Nephron (organoid): ENCODE data around the gene CASK.

Source experiments
- H3K27ac Mint-ChIP-seq, 3 experiments: 2 replicates each; pipeline ENCODE4 v1.8.0; 2020; ENCODE audit warnings: mixed read lengths in 3 of 3, mild to moderate bottlenecking in 2 of 3, moderate library complexity in 1 of 3
- H3K27me3 Mint-ChIP-seq: 2 replicates; pipeline ENCODE4 v1.8.0; 2021; ENCODE audit warnings: low read depth, mild to moderate bottlenecking, moderate library complexity, mixed read lengths
- H3K36me3 Mint-ChIP-seq: 2 replicates; pipeline ENCODE4 v1.8.0; 2020; ENCODE audit warnings: low read depth, mixed read lengths
- H3K4me1 Mint-ChIP-seq: 2 replicates; pipeline ENCODE4 v1.8.0; 2020; ENCODE audit warnings: mixed read lengths
- H3K4me3 Mint-ChIP-seq, 3 experiments: 2 replicates each; pipeline ENCODE4 v1.8.0; 2020; ENCODE audit warnings: mild to moderate bottlenecking in 3 of 3, mixed read lengths in 3 of 3, moderate library complexity in 2 of 3
- H3K9me3 Mint-ChIP-seq: 2 replicates; pipeline ENCODE4 v1.8.0; 2020; ENCODE audit warnings: mixed read lengths
- TF ChIP-seq, protein P1 (sequence below), 3 experiments: fragments of 200-600 bp; sonication (generic); IDR thresholded peaks; one replicate each; pipeline ENCODE4 v1.5.0; 2021; ENCODE audit warnings: antibody characterized with exemption in 3 of 3; ENCODE audit not compliant: unreplicated experiment in 3 of 3

The CASK gene

DNA sequence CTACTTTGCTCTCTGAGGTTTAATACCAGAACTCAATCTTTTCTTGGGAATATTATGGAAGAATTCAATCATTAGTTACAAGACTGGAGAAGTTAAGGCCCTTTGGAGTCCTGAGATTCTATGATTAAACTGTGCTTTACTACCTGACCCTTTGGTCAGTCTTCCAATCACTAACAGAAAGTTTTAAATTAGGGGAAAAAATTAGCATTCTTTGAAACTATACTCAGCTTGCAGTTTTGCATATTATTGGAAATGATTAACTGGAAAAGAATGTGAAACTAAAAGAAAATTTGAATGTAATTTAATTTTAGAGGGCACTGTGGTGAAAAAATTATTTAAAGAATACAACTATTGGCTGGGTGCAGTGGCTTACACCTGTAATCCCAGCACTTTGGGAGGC is 253.2 kb downstream of the CASK start:
- no peaks in the 10 kb centered on the region for H3K9me3 Mint-ChIP-seq
- TF ChIP-seq, protein P1, sequence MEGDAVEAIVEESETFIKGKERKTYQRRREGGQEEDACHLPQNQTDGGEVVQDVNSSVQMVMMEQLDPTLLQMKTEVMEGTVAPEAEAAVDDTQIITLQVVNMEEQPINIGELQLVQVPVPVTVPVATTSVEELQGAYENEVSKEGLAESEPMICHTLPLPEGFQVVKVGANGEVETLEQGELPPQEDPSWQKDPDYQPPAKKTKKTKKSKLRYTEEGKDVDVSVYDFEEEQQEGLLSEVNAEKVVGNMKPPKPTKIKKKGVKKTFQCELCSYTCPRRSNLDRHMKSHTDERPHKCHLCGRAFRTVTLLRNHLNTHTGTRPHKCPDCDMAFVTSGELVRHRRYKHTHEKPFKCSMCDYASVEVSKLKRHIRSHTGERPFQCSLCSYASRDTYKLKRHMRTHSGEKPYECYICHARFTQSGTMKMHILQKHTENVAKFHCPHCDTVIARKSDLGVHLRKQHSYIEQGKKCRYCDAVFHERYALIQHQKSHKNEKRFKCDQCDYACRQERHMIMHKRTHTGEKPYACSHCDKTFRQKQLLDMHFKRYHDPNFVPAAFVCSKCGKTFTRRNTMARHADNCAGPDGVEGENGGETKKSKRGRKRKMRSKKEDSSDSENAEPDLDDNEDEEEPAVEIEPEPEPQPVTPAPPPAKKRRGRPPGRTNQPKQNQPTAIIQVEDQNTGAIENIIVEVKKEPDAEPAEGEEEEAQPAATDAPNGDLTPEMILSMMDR (IDR thresholded peaks at IDR 0.05; ENCODE audit: unreplicated experiment in 3 of 3), result no peak
- no peak overlapping the region for H3K27ac Mint-ChIP-seq
- H3K27me3 Mint-ChIP-seq, result no peaks in the 10 kb centered on the region
- H3K36me3 Mint-ChIP-seq, result peaks cover 15% of the 10 kb centered on the region
- H3K4me1 Mint-ChIP-seq, result peaks cover 8% of the 10 kb centered on the region
- H3K4me3 Mint-ChIP-seq, result no peak overlapping the region

- TF ChIP-seq, protein P1 (IDR thresholded peaks at IDR 0.05; ENCODE audit: unreplicated experiment in 3 of 3), result no peak
- H3K4me3 Mint-ChIP-seq, result no peak overlapping the region
- H3K27me3 Mint-ChIP-seq, result no peaks in the 10 kb centered on the region
- H3K9me3 Mint-ChIP-seq, result no peaks in the 10 kb centered on the region
- H3K36me3 Mint-ChIP-seq, result peaks cover 18% of the 10 kb centered on the region
- no peak overlapping the region for H3K27ac Mint-ChIP-seq
- H3K4me1 Mint-ChIP-seq, result peaks cover 18% of the 10 kb centered on the region
Observed at GRCh38 chrX:41667631-41668030, 255.7 kb downstream of the CASK start.

DNA sequence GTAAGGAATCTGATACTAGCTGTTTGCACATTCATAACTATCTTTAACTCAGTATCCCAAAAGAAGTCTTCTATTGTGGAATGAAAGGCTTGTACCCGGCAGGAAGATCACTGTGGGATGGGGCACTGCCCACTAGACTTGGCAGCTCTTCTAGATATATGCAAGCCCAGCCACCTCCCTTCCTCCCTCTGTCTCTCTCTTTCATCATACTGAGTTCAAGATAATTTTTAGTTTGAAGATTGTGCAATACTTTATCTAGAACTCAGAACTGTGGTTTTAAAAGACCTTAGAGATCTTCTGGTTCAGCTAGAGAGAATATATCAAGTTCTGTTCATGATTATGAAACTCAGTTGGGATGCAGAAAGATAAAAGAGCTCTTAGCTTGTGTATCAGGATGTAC is 257.1 kb downstream of the CASK start:
- H3K4me1 Mint-ChIP-seq, result peaks cover 18% of the 10 kb centered on the region

DNA sequence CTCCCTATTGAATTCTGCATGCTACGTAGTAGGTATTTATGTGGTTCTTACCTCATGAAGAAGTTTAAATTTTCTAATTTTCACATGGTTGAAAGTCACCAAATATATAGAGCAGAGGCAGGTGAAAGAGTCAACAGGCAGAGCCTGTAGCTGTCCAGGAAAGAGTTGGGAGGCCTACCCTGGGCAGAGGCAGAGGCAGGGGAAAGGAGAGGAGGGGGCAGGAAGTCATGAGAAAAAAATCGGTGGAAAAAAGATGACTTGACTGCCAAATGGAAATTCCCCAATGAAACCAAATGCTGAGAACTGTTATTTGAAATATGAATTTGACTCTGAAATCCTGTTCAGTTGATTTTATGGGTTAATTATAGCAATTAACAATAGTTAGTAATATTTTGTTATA is 257.7 kb downstream of the CASK start:
- Mint-ChIP-seq H3K27me3 (no peaks in the 10 kb centered on the region), H3K4me3 (peak overlapping the region in 1 of 3 experiments; percentile 2), H3K36me3 (peaks cover 21% of the 10 kb centered on the region), H3K9me3 (no peaks in the 10 kb centered on the region), H3K4me1 (peaks cover 18% of the 10 kb centered on the region), H3K27ac (peak overlapping the region in 2 of 3 experiments; percentile 53 to 66)
- TF ChIP-seq, protein P1 (IDR thresholded peaks at IDR 0.05; ENCODE audit: unreplicated experiment in 3 of 3), result no peak

More for the DNA sequence above, 257.1 kb downstream of the CASK start:
- no peaks in the 10 kb centered on the region for H3K27me3 Mint-ChIP-seq
- H3K27ac Mint-ChIP-seq, result no peak overlapping the region
- peaks cover 21% of the 10 kb centered on the region for H3K36me3 Mint-ChIP-seq
- H3K9me3 Mint-ChIP-seq, result no peaks in the 10 kb centered on the region
- TF ChIP-seq, protein P1 (IDR thresholded peaks at IDR 0.05; ENCODE audit: unreplicated experiment in 3 of 3), result no peak
- no peak overlapping the region for H3K4me3 Mint-ChIP-seq

- peaks cover 18% of the 10 kb centered on the region for H3K4me1 Mint-ChIP-seq
- H3K27ac Mint-ChIP-seq, result peak overlapping the region; percentile 53 to 66 (median 60)
- H3K36me3 Mint-ChIP-seq, result peaks cover 24% of the 10 kb centered on the region
- H3K4me3 Mint-ChIP-seq, result peak overlapping the region in 1 of 3 experiments; percentile 65
- TF ChIP-seq, protein P1 (IDR thresholded peaks at IDR 0.05; ENCODE audit: unreplicated experiment in 3 of 3), result no peak
- H3K9me3 Mint-ChIP-seq, result no peaks in the 10 kb centered on the region
- no peaks in the 10 kb centered on the region for H3K27me3 Mint-ChIP-seq
Observed at GRCh38 chrX:41664908-41665307, 258.4 kb downstream of the CASK start.

DNA sequence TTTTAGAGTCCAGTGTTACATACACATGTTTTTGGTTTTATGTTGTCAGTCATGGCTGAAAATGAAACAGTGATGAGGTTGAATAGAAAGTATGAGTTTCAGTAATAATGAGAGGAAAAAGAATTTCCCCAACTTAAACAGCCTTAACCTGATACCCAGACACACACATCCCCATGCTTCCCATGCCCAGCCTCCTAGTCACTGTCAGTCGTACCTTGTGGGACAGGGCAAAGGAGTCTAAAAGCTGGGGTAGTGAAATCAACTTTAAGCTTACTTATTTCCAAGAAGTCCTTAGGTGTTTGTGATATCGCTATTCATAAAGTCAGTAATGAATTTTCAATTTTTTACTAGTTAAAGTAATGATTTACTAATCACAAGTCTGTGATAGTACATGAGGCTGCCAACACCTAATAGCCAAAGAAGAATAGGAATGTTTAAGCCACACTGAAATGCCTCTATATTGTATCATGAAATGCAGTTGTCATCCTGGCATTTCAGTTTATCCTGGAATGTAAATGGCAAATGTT is 258.9 kb downstream of the CASK start:
- Mint-ChIP-seq H3K27ac (peak overlapping the region in 1 of 3 experiments; percentile 53), H3K4me1 (peaks cover 18% of the 10 kb centered on the region), H3K27me3 (no peaks in the 10 kb centered on the region), H3K36me3 (peaks cover 22% of the 10 kb centered on the region), H3K9me3 (no peaks in the 10 kb centered on the region), H3K4me3 (no peak overlapping the region)
- TF ChIP-seq, protein P1 (IDR thresholded peaks at IDR 0.05; ENCODE audit: unreplicated experiment in 3 of 3), result no peak
